Hippocampal formation (tissue), 2 donors: ENCODE data around the gene KRT79.

Experiments
- DNase-seq, 2 donors: peaks; one replicate each; lab custom pipeline; 2025; lab: John Stamatoyannopoulos, UW

Gene KRT79

GRCh38 chr12:52834727-52835001 is 553 bp upstream of the KRT79 start:
- no peak for DNase-seq

- DNase-seq: no peak
Measured at GRCh38 chr12:52832985-52833905, 866 bp downstream of the KRT79 start.

DNA sequence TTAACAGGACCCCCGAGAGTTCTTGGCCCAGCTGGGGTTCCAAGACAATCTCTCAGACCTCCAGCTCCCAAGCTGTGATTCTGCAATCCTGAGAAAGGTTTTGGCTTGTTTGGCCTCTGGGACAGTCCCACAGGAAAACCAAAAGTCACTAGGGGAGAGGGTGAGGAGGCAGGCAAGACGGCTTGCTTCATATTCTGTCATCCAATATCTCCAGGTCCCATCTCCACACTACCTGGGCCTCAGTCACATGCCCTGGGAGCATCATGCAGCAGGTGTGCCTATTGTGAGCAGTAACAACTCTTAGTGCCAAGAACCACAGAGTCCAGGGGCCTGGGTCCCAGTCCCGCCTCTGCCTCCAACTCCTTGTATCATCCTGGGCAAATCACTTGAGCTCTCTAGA is 1.7 kb downstream of the KRT79 start:
- no peak for DNase-seq

- no peak for DNase-seq
Measured at GRCh38 chr12:52831251-52831650, 2.9 kb downstream of the KRT79 start.

GRCh38 chr12:52829986-52830770 is 3.9 kb downstream of the KRT79 start:
- DNase-seq: no peak

GRCh38 chr12:52828591-52829021 is 5.5 kb downstream of the KRT79 start:
- DNase-seq: no peak

GRCh38 chr12:52828156-52828555 is 6.0 kb downstream of the KRT79 start:
- DNase-seq: no peak

DNA sequence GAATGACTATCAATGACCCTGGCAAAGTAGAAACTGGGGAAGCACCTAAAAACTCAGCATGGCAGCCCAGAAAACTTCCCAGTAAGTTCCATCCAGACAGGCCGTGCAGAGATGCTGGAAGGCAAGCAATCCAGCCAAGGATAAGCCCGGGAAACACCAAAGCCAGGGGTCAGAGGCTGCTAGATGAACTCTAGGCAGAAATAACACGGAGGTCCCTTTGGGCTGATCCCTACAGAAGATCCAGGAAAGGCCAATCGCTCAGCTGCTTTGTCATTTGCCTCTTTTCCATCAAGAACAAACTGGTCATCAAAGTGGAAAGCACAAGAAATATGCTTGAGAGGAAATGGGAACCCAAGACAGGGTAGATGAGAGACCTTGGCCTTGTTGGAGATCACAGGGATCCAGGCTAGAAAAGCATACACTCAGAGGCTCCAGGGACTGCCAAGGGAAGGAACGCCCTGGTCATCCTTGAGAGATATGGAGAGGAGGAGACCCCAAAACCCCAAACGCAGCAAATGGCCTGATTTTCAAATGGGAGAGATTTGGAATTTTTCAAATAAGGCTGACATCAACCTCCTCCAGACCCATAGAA is 6.5 kb downstream of the KRT79 start:
- no peak for DNase-seq

GRCh38 chr12:52826611-52827498 is 7.3 kb downstream of the KRT79 start:
- DNase-seq: no peak

GRCh38 chr12:52825961-52826360 is 8.2 kb downstream of the KRT79 start:
- DNase-seq: no peak

- no peak for DNase-seq
Measured at GRCh38 chr12:52824741-52825410, 9.2 kb downstream of the KRT79 start.

- no peak for DNase-seq
Measured at GRCh38 chr12:52823761-52824450, 10.2 kb downstream of the KRT79 start.

DNA sequence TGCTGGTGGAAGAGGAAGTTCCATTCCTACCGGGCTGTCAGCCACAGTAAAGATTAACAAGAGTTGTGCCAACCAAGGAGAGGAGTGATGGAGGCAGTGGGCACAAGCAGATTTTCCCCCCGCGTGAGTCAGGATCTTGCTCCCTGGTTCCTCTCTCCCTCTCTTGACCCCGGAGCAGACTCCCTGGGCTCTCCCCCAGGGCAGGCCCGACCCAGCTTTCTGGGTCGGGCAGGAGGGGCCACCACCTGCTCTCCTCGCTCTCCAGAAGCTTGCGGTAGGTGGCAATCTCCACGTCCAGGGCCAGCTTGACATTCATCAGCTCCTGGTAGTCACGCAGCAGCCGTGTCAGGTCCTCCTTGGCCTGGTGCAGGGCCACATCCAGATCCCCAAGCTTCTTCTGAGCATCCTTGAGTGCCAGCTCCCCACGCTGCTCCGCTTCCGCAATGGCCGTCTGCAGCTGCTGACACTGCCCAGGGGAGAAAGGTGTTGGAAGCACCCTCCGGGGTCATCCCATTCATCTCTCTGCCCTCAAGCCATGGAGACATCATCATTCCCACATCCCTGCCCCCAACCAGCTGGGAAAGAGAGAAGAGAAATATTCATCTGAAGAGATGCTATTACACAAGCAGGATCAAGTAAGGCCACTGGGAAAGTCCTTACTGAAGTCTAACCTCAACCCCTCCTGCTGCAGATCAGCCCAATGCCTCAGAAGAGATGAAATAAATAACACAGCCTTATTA is 11.2 kb downstream of the KRT79 start:
- DNase-seq: no peak

GRCh38 chr12:52821826-52822660 is 12.1 kb downstream of the KRT79 start:
- DNase-seq: no peak

DNA sequence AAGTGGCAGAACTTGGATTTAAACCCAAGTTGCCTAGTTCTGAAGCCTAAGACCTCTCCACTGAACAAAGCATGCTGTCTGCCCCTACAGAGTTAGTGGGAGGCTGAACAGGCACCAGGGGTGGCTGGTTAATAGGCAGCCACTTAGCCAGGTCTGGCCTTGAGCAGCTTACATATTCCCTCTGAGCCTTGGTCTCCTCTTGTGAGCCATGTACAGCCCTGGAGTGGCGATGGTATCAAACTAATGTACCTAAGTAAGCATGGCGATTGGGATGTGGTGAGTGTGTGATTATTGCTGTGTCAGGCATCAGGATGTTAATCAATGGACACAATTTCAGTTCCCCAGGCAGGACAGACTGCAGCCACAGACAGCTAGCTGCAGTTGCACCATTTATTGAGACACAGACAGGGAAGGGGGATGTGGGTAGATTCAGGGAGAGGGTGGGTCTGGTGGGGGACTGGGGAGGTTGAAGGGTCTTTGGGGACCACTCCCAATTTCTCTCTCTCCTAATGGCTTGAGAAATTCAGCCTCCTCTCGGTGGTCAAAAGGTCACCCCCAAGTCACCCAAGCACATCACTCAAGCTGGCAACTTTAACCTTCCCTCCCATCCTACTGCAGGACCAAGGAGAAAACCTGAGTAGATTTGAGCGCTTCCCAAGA is 12.9 kb downstream of the KRT79 start:
- no peak for DNase-seq

- DNase-seq: no peak
Measured at GRCh38 chr12:52820521-52820920, 13.6 kb downstream of the KRT79 start.

DNA sequence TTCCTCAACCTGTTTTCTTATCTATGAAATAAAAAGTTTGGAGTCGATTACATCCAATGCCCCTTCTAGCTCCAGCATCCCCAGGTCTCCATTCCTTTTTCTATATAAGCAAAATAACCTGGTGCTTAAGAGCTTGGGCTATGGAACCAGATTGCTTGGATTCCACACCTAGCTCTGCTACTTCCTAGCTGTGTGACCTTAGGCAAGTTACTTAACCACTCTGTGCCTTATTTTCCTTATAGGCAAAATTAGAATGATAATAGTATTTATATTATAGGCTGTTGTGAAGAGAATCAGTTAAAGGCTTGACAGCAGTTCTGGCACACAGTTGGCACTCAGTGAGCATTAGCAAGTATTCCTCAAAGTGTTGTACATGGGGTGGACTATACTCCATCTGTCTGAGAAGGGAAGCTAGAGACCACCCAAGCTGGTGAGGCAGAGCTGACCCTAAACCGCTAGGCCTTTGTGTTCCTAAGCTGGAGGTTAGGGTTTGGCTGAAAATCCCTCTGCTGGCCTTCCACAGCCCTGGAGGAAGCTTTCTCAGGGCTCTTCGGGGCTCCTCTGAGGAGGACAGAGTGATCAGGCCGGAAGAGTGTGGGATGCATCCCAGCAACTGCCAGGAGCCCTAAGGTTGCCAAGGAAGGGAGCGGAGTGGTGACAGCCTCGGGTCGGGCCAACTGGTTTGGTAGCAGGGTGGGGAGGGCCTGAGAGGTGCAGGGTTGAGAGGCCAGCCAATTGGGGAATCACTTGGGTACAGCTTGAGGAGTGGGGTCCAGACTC is 14.2 kb downstream of the KRT79 start:
- DNase-seq: no peak
